Activated CD4-positive, alpha-beta T cell treated with anti-CD3 and anti-CD28 coated beads for 4 hours (primary cell): ENCODE data around the gene TBC1D4.
A peak's percentile ranks its signal among the peaks of the same experiment; 100 is the strongest.
"Not testable (repeated sequence)": the region's sequence is repeated elsewhere in the genome, so short reads cannot be mapped to it uniquely, and the experiment has no call there.

Experiments used
- DNase-seq, 2 donors: peaks; one replicate each; pipeline ENCODE4 v3.0.0-alpha.2; 2020

TBC1D4 gene

DNA sequence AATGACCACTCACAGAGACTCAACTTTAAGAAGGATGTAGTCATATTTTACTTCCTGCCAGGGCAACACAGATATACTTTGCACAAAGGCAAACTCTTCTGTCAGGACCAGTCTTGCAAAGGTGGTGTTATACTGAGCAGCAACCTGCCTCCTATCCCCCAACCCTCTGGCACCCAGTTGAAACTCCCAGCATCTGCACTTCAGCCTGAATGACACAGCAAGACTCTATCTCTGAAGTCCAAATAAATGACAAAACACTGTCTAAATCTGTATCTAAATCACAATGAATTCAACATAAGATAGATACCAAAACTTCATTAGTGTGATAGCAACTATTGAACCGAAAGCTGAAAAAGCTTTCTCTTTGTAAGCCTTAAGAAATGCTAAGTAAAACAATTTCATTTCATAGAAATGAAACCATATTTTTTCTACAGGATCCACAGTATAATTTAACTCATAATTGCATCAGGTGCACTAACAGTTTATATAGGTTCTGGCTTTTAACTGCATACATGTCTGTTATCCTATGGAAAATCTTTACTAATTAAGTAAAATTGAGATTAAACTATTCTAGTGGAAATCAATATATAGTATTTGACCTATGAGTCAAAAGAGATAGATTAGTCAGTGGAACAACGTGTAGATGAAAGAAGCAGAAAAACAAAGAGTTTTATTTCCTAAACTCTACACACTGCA, 163.7 kb downstream of the TBC1D4 start:
- DNase-seq, result no peak

DNA sequence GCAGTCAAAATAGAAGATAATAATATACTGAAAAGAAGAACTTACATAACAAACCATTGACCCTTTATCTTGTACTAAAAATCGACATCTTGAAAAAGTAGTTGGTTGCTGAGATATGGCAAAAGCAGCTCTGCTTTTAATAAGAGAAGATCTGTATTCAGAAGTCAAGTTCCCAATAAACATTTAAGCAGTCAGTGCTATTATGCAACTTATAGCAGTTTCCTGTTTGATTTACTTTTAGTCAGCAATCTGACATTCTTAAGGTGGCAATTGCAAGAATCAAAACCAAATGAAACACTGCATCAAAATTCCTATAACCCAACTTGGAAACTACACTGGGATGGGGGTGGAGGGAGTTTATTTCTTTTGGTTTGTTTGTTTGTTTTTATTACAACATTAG, 165.5 kb downstream of the TBC1D4 start:
- no peak for DNase-seq

DNA sequence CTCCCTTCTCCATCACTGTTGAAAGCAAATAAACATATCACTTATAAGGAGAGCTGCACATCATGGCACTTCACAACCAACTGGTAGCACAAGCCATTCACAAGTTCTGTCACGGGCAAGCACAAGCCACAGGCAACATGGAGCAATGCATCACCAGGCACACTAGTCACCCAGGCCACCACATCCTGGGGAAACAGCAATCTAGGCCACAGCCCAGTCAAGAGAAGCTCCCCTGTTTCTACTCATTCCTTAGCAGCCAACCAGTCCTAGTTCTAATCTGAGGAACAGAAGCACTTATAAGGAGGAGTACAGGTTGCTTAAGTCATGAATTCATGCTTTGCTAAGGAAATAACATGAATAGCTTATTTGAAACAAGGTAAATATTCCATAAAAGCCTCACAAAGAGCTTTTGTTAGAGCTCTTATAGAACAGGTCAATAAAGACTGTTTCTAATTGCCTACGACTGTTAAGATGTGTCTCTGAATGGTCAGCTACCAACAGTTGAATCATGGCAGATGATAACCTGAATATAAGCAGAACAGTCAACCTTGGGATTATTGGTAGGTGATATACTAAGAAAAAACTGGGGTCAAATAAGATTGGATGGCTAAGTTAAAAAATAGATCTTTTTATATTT, 169.0 kb downstream of the TBC1D4 start:
- DNase-seq, result peak; percentile 21 to 31

DNA sequence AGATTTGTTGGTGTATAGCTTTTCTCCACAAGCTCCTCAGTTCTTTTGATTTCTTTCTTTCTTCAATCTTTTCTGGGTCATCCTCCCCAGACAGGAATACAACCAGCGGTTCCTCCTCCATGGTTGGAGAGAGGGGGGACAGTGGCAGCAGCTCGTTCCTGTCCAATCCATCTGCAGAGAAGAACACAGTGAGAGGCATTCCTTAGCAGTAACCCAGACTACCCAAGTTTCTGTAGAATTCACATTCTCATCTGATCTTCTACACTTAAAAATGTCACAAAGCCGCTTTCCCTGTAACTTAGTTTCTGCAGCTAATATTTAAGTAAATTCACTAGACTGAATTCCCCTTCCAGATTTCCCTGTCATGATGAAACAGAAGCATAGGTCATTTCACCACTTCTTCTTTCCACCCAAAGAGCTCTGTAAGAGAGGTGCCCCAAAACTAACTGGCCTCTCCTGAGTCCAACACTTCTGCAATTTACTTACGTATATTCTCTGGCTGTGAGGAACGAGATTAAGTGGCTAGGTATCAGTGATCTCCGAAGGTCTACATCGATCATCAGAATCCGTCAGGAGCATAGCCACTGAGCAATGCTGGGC, 171.9 kb downstream of the TBC1D4 start:
- DNase-seq, result no peak

DNA sequence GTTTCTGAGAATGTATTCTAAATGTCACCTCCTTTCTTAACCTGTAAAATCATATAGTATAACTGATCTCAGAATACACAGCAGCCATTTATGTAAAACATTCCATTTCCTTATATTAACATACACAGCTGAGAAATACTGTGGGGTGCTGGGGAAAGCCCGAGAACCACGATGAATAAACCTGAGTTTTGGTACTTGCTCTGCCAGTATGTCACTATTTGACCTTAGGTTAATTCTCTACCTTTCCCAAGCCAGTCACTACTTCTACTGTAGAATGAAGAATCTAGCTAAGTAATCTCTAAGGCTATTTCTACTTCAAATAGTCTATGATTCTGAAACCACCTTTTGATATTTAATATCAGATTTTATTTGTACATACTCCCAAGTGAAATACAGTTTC, 173.7 kb downstream of the TBC1D4 start:
- no peak for DNase-seq

DNA sequence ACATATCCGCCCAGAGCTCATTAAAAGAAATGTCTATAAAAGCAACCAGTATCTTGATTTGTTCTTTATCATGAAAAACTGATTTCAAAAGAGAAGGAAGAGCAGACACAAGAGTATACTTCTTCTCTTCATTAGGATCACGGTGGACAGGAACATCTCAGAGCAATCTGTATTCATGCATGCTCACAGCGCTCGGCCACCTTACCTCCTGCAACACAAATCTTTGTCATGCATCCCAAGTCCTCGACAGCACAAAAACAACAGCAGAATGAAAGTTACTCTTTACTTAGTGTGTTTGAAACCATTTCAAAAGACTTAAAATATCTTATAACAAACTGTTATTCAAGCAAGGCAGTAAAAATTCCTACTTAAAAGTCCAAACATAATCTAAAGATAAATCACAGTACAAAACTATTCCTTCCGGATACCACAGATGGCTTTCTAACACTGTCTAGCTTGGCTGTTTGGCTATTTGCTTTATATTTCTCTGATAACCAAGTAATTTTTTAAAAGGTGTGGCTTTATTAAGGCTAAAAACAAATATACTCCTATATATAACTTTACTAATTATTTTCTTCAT, 174.5 kb downstream of the TBC1D4 start:
- no peak for DNase-seq

DNA sequence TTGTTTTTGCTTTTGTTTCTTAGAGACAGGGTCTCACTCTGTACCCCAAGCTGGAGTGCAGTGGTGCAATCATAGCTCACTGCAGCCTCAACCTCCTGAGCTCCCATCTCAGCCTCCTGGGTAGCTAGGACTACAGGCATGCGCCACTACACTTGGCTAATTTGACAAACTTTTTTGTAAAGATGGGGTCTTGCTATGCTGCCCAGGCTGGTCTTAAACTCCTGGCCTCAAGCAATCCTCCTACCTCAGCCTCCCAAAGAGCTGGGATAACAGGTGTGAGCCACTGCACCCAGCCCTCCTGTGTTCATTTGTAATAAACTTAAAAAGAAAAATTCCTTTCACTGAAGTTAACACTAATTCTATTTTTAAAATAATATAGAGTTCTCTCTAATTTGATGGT, 175.0 kb downstream of the TBC1D4 start:
- not testable (repeated sequence) for DNase-seq

DNA sequence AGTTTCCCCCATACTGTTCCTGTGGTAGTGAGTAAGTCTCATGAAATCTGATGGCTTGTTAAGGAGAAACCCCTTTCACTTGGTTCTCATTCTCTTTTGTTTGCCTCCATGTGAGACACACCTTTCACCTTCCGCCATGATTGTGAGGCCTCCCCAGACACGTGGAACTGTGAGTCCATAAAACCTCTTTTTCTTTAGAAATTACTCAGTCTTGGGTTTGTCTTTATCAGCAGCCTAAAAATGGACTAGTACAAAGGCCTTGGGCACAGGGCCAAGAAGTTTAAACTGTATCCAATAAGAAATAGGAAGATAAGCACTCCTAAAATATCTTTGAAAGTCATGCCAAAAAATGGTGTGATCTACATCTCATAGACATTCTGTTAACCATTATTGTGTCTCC, 176.9 kb downstream of the TBC1D4 start:
- no peak for DNase-seq

DNA sequence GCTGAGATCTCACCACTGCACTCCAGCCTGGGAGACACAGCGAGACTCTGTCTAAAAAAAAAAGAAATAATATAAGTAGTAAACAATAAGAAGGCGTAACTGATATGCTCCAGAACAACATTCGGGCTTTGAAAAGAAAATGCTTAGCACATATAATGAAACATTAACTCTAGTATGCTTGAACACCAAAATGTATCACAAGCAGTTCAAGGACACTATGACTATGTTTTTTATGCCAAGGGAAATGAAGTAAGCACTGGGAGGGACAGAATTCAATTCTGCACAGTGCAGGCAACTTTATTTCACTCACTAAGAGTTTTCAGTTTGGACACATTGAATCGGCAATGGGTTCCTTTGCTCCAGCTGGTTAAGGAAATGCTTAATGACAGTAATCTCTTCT, 178.7 kb downstream of the TBC1D4 start:
- no peak for DNase-seq

DNA sequence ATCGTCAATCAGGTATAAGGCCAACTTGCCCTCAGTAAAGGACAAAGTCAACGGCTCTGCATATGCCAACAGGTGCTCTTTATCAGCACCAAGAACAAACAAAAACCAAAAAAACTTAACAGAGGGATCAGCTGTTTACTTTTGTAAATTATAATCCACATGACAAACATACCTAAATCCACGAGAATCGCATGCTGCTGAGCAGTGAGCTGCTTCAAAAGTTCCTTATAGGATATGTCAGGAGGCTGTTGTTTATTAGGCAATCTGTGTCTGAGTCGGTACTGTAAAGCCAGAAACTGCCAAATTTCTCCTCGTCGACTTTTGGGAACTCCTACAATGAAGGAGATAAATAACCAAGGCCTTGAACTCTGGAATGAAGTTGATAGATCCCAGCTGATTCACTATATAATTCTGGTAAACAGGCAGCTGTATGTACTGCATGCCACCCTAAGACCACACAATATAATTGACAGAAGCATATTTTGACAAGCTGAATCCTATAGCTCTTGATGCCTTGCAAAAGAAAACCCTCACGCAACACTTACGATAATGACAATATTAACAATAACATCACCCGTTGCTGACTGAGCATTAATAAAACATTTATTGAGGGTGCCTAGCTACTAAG, 179.8 kb downstream of the TBC1D4 start:
- no peak for DNase-seq

DNA sequence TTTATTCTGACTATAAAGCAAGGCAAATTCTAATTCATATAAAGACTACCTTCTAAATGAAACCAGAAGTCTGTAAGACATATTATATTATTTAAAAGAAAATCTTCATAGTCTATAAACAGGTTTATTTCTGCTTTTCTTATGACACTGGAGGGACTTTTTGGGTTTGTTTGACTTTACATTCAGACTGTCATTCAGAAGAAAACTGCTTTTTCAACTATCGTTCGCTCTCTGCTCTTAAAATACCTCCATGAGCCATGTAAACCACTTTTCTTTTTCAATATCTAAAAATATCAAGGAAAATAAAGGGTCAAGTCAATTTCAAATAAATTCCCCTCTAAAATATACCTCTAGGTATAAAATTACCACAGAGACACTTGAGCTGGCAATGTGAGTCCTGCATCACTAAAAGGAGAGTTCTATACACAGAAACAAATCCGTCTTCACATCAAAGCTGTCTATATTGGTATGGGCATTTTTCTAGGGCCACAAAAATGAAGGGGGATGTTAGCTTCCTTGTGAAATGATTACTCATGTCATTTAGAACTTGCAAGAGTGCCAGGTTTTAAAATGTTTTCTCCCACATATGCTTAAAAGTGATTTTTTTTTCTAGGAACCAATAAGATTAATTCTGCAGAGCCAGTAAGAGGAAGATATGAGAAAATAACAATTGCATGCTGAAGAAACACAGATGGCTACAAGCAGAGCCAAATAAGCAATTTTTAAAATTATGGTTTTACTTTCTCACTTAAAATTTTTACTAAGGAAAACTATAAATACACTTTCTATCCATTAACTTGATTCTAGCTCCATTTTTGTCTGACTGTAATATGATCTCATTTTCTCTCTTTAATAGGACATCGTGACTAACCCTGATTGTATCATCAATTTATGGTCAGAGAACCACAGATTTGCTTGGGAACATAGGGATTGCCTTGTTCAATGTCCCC, 181.8 kb downstream of the TBC1D4 start:
- DNase-seq, result no peak

DNA sequence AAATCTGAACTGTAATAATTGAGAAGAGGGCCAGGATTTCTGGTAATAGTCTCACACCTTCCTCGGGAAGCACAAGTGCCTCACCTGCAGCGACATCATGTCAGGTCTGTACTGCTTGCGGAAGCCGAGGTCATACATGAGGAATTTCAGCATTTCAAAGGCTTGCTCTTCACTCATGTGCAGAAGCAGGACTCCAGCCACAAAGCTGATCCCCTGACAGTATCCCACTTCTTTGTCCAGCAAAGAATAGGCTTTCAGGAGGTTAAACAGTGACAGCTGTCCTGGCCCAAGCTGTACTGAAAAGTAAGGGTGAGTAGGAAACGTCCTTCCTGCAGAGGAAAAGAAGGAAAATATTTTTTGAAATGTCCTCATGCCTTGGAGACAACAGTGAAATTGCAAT, 182.7 kb downstream of the TBC1D4 start:
- DNase-seq, result no peak

DNA sequence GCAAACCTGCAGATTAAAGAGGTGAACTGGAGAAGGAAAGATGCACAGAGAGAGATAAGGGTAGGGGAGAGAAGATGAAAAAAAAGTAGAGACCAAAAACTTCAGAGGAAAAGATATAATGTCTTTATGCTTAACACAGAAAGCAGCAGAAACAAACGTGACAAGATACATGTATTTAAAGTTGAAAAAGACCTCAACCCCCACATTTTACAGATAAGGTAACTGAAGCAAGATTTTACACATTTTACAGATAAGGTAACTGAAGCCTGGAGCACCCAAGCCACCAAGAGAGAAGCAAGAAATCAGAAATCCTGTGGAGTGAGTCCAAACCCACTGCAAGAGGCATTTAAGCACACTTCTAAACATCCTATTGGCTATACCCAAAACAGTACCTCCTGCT, 185.3 kb downstream of the TBC1D4 start:
- DNase-seq, result no peak

DNA sequence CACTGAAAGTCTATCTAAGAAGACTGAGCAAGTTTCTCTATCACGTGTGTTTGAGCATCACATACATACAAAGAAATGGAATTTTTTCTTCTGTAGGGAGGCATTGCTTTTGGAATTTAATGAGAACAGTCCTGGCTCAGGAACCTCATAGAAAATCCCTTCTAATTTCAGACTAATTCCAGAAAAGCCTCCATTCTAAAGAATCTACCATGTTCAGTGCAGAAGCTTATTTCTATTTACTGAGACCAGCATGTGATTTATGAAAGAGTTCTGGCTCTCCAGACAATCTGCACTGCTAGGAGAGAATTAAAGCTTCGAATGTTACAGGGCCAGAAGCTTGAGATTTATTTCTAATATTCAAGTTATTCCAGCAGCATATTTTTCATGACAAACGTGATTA, 186.8 kb downstream of the TBC1D4 start:
- no peak for DNase-seq

DNA sequence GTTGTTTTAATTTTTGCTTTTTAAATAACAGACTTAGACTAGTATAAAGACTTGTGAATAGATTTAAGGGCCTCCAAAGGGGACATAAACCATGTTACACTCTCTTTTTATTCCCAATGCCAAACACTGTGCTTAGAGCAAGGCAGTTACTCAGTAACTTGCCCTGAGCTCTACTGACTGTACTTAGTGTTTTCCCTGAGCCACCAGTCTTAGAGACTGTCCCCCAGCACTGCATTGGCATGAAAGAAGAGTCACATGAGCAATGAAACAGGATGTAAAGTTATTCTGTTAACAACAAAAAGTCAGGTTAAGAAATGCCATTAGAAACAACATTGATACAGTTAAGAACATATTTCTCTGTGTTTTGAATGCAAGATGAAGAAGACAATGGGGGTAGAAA, 187.9 kb downstream of the TBC1D4 start:
- DNase-seq, result no peak

DNA sequence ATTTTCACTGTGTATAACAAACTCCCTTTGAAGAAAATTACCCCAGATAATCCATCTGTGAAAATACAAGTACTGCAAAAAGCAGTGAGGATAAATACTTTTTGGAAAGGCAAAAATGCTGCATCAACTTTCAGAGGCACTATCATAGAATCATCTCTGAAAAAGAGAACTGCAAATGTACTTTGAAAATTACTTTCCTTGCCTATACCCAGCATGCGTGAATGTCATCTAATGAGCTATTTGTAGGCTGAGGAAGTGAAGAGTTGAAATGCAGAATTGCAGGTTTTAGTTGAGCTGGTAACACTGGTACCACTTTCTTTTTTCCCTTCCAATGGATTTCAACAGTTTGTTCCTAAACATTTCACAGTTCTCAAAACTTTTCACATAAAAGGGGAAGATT, 196.7 kb downstream of the TBC1D4 start:
- no peak for DNase-seq

DNA sequence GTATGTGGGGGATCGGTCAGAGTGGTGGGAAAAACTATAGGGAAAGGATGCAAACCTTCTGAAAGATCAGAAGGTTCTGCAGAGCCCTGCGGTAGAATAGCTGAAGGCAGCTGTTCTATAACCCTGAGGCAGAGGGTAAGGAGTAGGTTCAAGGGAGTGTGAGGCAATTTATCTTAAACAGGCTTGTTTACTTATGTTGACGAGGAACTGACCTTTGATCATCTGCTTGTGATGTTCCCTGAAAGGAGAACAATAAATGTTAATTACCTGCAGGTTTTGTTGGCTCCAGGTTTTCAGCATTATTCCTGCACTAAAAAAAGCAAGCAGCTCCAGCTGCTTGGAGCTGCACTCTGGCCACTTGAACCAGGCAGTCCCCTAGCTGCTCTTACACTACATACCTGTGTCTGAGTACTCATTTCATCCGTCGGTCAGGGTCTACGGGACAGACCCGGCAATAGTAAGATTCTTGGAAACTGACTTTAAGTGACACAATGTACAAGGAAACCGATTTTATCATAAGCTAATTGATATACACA, 202.1 kb downstream of the TBC1D4 start:
- no peak for DNase-seq

DNA sequence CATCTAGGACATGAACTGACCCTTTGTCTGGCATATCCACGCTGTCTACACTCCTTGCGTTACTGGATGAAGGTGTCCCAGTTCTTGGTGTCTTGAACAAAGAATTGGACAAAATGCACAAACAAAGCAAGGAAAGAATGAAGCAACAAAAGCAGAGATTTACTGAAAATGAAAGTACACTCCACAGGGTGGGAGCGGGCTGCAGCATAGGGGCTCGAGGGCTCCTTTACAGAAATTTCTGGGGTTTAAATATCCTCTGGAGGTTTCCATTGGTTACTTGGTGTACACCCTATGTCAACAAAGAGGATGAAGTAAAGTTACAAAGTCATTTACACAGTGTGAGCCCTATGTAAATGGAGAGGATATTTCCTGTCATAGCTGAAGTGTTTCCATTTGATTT, 208.3 kb downstream of the TBC1D4 start:
- DNase-seq, result not testable (repeated sequence)

DNA sequence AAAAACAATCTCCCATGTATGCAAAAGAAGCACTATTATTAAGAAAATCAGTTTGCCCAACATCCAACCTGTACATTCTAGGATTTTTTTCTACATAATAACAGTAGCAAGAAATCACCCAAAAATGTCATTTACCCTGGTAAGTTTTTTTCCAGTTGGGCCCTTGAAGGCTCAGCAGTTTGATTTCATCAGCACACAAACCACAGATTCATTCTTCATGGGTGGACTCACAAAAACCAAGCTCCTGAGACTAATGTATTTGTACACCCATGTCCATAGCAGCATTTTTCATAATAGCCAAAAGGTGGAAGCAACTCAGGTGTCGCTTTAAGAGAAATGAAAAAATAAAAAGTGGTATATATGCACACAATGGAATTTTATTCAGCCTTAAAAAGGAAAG, 210.1 kb downstream of the TBC1D4 start:
- DNase-seq, result no peak

DNA sequence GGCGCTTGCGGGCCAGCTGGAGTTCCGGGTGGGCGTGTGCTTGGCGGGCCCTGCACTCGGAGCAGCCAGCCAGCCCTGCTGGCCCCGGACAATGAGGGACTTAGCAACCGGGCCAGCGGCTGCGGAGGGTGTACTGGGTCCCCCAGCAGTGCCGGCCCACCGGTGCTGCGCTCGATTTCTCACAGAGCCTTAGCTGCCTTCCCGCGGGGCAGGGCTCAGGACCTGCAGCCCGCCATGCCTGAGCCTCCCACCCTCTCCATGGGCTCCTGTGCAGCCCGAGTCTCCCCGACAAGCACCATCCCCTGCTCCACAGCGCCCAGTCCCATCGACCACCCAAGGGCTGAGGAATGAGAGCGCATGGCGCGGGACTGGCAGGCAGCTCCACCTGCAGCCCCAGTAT, 213.5 kb downstream of the TBC1D4 start:
- DNase-seq, result not testable (repeated sequence)

DNA sequence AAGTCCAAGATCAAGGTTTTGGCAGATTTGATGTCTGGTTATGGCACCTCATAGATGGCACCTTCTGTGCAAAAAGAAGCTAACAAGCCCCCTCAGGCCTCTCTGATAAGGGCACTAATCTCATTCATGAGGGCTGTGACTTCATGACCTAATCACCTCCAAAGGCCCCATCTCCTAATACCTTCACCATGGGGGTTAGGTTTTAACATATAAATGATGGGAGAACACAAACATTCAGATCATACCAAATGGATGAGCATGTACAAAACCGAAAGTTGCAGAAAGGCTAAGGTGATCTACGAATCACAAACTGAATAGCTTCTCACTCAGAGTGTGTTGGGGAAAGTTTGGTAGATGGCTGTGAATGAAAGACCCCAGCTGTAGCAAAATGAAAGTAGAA, 217.4 kb downstream of the TBC1D4 start:
- no peak for DNase-seq

DNA sequence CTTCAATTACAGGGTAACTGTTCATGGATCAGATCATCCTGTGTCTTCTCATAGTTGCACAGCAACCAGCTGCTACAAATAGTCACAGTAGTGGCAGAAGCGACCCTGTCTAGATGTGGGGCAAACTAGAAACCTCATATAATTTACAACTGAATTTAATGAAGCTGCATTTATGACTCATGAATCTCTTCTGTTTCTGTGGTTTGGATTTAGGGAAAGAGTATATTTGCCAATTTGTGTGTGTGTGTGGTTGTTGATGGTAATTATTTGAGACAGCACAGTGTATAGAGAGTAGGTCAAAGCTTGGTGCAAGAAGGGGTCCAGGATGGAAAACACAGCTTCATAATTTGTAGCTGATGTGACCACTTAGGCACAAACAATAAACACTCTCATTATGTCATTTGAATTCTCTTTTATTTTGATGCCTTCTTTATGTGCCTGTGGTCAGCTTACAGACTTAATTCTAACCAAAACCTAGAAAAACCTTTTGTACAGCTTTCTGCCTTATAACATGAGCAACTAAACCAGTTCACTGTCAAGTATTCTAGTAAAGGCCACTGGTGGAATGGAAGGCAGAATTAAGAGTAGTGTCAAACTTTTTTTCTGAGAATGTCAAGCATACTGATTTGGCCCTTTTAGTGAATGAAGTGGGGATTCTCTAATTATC, 218.1 kb downstream of the TBC1D4 start:
- DNase-seq, result no peak
